ENCODE data around the gene CLPSL1.
A peak's percentile ranks its signal among the peaks of the same experiment; 100 is the strongest.

Gene CLPSL1

DNA sequence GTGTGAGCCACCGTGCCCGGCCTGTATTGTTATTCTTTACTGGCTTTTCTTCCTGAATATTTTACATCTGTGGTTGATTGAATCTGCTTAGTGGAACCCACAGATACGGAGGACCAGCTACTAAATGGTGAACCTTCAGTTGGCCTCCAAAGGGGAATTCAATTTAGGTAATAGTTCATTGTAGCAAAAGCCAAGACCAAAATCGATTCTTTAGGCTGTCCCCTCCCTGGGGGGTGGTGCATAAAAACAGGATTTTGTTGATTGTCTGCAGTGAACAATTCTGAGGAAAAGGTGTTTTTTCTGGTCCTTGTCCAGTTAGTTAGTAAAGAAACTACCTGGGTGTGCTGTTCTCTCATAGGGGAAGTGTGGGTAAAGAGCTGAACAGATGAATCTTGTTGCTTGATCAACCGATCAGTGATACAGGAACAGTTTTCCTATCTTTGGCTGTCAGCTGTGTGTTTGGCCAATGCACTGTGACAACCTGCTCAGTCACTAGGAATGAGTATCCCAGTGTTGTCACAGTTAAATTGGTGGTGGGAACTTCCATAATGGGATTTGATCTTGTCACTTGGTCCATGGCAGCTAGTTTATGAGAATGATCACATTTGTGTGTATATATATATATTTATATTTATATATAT, 43.9 kb downstream of the CLPSL1 start:
- no peaks in the 10 kb centered on the region for H3K27me3 ChIP-seq (ENCODE audit: insufficient read depth, low read length)
- H3K36me3 ChIP-seq (ENCODE audit: insufficient read depth, low read length), result no peaks in the 10 kb centered on the region
- no peak overlapping the region for H3K4me3 ChIP-seq (ENCODE audit: low read depth, low read length)
- no peaks in the 10 kb centered on the region for H3K79me2 ChIP-seq (ENCODE audit: control insufficient read depth, insufficient read depth, low read length, unreplicated experiment)
- no peaks in the 10 kb centered on the region for H3K4me1 ChIP-seq (ENCODE audit: control insufficient read depth, insufficient read depth, low read length, unreplicated experiment)
- H3K27ac ChIP-seq (ENCODE audit: low read depth, low read length), result no peak overlapping the region
- H2AFZ ChIP-seq (ENCODE audit: low read length, unreplicated experiment), result no peak overlapping the region

DNA sequence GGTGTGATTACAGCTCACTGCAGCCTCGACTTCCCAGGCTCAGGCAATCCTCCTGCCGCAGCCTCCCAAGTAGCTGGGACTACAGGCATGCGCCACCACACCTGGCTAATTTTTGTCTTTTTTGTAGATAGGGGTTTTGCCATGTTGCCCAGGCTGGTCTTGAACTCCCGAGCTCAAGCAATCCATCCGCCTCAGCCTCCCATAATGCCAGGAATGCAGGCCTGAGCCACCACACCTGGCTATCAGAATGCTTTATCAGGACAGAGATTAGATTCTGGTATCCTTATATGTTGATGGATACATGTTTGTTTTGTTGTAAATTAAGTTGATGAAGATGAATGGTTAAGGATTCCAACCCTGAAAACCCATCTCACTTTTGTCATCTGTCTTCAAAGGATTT, 48.5 kb downstream of the CLPSL1 start:
- Histone ChIP-seq H2AFZ (ENCODE audit: low read length, unreplicated experiment) (no peak overlapping the region), H3K4me3 (ENCODE audit: low read depth, low read length) (no peak overlapping the region), H3K27ac (ENCODE audit: low read depth, low read length) (no peak overlapping the region), H3K4me1 (ENCODE audit: control insufficient read depth, insufficient read depth, low read length, unreplicated experiment) (no peaks in the 10 kb centered on the region), H3K36me3 (ENCODE audit: insufficient read depth, low read length) (peaks cover 6% of the 10 kb centered on the region; the same call in 1 of the 2 replicates), H3K27me3 (ENCODE audit: insufficient read depth, low read length) (no peaks in the 10 kb centered on the region), H3K79me2 (ENCODE audit: control insufficient read depth, insufficient read depth, low read length, unreplicated experiment) (no peaks in the 10 kb centered on the region)

DNA sequence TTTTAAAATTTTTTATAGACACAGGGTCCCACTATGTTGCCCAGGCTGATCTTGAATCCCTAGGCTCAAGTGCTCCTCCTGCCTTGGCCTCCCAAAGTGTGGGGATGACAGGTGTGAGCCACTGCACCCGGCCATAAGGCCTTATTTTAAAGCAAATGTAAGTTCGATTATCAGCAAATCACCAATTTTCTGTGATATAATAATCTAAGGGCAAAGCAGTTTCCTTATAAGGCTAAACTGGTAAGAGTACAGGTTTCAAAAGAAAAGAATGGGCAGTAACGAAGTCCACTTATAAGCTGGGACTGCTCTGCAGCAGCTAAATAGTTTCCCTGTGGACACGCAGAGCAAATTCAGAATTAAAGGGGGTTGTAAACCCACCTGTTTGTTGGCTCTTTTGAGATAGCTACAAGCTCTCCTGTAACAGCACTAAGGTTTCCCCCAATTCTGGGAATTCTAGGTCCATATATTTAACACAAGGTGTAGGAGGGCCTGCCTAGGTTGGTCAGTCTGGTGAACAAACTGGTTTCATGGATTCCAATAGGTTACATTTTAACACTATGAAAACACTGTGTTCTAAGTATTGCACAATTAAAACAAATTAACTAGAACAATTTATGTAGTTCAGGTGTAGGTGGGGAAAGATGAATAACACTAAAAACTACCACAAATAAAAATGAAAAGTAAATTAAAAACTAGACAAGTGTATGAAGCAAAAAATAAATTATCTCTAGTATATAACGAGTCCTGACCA, 50.6 kb downstream of the CLPSL1 start:
- no peak overlapping the region for H3K27ac ChIP-seq (ENCODE audit: low read depth, low read length)
- H3K36me3 ChIP-seq (ENCODE audit: insufficient read depth, low read length), result peaks cover 18% of the 10 kb centered on the region; the same call in 1 of the 2 replicates
- H3K27me3 ChIP-seq (ENCODE audit: insufficient read depth, low read length), result no peaks in the 10 kb centered on the region
- H3K4me1 ChIP-seq (ENCODE audit: control insufficient read depth, insufficient read depth, low read length, unreplicated experiment), result no peaks in the 10 kb centered on the region
- no peaks in the 10 kb centered on the region for H3K79me2 ChIP-seq (ENCODE audit: control insufficient read depth, insufficient read depth, low read length, unreplicated experiment)
- H2AFZ ChIP-seq (ENCODE audit: low read length, unreplicated experiment), result no peak overlapping the region
- no peak overlapping the region for H3K4me3 ChIP-seq (ENCODE audit: low read depth, low read length)

DNA sequence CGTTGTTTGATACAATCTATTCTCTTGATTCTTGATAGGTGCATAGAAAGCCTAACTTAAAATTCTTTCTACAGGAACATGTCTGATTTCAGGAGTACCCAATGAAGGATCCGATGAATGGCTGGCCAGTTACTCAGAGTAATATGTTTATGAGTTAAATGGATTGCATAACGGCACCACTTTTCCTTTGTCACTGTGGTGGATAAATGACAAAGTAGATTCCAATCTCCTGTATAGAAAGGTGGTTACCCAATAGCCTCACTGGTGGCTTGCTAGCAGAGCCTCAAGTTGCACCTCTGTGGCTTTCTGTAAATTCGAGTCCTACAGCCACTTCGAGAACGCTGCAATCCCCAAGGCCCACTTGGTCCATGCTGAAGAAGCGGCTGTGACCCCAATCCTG, 52.7 kb downstream of the CLPSL1 start:
- Histone ChIP-seq H3K27ac (ENCODE audit: low read depth, low read length) (0 out of 2 replicates have a peak overlapping the region, but pooled peaks have one; percentile 14), H2AFZ (ENCODE audit: low read length, unreplicated experiment) (no peak overlapping the region), H3K79me2 (ENCODE audit: control insufficient read depth, insufficient read depth, low read length, unreplicated experiment) (no peaks in the 10 kb centered on the region), H3K27me3 (ENCODE audit: insufficient read depth, low read length) (no peaks in the 10 kb centered on the region), H3K4me3 (ENCODE audit: low read depth, low read length) (no peak overlapping the region), H3K4me1 (ENCODE audit: control insufficient read depth, insufficient read depth, low read length, unreplicated experiment) (no peaks in the 10 kb centered on the region), H3K36me3 (ENCODE audit: insufficient read depth, low read length) (peaks cover 18% of the 10 kb centered on the region; the same call in 1 of the 2 replicates)
